ENCODE data around the gene VPS37C.
A peak's percentile ranks its signal among the peaks of the same experiment; 100 is the strongest.
"Not testable (repeated sequence)": the region's sequence is repeated elsewhere in the genome, so short reads cannot be mapped to it uniquely, and the experiment has no call there.

The VPS37C gene

DNA sequence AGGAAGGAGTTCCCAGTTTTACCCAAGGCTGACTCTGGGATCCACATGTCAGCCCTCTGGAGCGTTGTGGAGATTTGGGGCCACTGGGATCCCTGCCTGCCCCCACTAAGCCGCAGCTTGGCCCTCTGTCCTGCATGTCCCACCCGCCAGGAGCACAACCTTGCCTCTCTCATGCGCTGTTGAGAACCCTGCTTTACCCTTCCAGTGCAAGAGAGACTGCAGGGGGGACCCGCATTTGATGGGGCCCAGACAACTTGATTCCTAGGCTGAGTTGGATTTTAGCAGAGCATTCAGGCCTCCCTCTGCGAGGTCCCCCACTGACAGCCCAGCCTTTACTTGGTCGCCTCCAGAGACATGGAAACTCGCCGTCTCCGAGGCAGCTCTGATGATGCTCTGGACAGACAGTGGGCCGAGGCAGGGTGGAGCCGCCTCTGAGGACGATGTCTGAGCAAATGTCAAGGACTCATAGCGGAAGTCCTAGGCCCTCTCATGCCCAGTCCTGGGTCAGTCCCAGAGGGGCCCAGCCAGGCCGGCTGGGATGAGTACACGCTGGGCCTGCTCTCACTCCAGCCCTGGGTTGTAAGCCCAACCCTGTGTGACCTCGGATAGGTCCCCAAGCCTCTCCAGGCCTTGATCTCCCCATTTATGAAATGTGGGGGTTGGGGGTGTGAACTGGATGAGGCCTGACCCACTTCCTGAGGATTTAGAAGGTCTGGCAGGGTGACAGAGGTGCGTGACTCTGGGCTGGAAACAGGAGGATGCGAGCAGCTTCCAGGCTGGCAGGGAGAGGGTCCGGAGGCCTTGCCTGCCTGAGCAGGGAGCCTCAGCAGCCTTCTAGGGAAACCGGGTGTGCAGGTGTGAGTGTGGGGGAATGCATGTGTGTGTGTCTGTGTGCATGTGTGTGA lies 58.3 kb downstream of the VPS37C start:
- DNase-seq (ENCODE audit: low spot score) (no peak), FAIRE-seq (no peak)

GRCh38 chr11:61098778-61099177 lies 62.4 kb downstream of the VPS37C start:
- FAIRE-seq = no peak
- no peak for DNase-seq (ENCODE audit: low spot score)

GRCh38 chr11:61098261-61098660 lies 63.0 kb downstream of the VPS37C start:
- FAIRE-seq; DNase-seq (ENCODE audit: low spot score): not testable (repeated sequence)

- DNase-seq (ENCODE audit: low spot score) (no peak), FAIRE-seq (no peak)
Observed at GRCh38 chr11:61095021-61095420, 66.2 kb downstream of the VPS37C start.

DNA sequence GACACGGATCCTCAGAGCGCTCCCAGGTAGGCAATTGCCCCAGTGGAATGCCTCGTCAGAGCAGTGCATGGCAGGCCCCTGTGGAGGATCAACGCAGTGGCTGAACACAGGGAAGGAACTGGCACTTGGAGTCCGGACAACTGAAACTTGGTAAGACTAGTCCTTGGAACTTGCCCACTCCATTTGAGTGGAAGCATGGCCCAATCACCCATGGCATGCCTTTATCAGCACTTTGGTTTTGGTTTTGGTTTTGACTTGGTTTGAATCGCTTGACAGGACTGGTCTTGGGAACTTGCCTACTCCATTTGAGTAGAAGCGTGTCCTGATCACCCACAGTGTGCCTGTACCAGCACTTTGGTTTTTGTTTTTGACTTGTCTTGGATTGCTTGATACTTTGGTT lies 67.1 kb downstream of the VPS37C start:
- FAIRE-seq; DNase-seq (ENCODE audit: low spot score): not testable (repeated sequence)

GRCh38 chr11:61092908-61093763 lies 68.1 kb downstream of the VPS37C start:
- DNase-seq (ENCODE audit: low spot score) (no peak), FAIRE-seq (no peak)

DNA sequence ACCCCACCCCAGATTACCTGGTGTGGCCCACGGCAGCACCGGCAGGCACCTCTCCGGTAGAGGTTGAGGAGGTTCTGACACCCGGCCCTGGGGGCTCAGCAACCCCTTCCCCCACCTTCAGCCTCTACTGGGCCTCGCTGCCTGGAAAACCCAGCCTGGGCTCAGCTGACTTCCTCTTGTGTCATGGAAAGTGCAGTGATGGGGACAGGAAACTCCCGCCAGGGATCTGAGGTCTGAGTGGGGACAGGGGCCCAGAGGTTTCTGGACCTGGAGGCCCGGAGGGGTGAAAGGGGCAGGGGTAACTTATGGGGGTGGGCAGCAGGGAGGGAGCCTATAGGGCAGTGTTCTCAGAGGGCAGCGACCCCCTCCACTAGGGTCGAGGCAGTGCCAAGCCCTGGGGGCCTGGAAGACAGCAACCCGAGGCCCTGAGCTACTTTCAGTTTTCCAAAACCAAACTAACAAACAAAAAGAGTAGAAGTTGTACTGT lies 68.9 kb downstream of the VPS37C start:
- FAIRE-seq (no peak), DNase-seq (ENCODE audit: low spot score) (no peak)

DNA sequence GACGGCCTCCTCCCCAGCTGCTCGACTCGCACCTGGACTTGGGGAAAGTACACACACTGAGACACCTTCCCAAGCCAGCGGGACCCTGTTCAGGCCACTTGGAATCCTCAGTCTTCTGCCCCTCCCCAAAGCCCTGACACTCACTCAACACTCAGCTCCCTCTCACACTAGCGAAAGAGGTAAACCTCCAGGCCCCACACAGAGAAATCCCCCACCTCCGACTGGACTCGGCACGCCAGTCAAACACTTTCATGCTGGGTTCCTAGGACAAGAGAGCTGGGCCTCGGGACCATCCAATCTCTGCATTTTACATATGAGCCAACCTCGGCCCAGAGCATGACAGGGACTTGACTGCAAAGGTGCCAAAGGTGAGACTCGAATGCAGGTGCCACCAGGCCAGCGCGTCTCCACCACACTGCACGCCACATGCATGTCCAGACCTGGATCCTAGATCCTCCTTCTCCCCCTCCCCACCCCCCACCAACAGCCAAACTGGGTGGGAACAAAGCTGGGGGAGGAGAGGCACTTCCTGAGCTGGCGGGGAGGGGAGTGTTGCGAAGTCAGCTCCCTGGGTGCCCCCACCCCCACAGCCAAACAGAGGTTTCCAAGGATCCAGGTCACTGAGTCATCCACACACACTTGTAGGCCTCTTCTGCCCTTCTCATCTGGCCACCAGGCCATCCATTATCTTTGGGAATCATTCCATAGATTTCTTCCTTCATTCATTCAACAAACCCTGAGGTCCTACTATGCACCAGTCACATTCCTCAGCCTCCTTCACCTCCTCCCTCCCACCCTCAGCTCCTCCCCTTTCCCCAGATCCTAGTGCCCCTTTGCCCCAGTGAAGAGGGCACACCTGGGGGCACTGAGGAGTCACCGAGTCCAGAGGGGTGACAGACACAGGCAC lies 69.6 kb downstream of the VPS37C start:
- FAIRE-seq = no peak
- peak; percentile 38 for DNase-seq (ENCODE audit: low spot score)

DNA sequence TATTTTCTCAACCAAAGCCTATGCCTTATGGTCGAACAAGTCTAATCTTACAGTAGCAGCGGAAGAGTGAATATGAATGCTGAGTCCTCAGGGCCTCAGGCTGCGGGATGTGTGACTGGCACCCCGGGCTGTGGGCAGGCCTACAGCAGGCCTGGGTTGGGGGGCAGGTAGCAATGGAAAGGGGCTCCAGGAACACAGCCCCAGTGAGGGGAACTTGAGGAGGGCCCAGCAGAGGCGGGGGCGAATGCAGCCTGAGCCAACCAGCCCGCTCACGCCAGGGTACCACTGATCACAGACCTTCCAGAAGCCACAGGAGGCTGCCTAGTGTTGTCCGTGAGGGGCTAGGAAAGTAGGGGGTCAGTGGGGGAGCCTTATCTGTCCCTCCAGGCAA lies 70.2 kb downstream of the VPS37C start:
- DNase-seq (ENCODE audit: low spot score) (no peak), FAIRE-seq (no peak)

GRCh38 chr11:61090521-61090920 lies 70.7 kb downstream of the VPS37C start:
- no peak for DNase-seq (ENCODE audit: low spot score)
- FAIRE-seq = no peak

DNA sequence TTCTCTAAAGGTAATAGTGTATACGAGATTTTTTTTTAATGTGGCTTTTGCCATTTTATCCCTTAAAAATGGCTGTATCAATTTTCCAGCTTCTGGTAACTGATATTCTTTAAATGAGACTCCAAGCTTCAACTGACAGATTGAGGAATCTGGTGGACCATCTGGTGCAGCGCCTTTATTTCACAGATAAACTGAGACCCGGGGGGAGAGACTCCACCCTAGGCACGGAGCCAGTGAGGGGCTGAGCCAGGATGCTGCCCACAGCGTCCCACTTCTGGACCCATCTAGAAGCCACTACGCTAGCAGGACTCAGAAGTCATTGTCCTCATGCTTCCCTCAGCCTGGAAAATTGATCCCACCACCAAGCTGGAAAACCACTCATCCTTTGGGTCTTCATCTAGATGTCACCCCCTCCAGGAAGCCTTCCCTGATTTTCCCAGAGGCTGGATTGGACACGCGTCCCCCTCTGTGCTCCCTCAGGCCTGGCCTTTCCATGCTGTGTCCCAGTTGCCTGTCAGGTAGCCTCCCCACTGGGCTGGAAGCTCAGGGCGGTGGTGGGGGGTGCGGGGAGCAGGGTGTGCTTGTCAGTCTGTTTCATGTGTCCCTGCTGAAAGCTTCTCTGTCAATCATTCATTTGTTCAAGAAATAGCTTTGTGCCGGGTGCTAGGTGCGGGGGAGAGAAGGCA lies 71.3 kb downstream of the VPS37C start:
- no peak for FAIRE-seq

GRCh38 chr11:61087426-61088119 lies 73.7 kb downstream of the VPS37C start:
- DNase-seq (ENCODE audit: low spot score) (no peak), FAIRE-seq (no peak)

More for the DNA sequence above, 71.3 kb downstream of the VPS37C start:
- DNase-seq (ENCODE audit: low spot score) = no peak

DNA sequence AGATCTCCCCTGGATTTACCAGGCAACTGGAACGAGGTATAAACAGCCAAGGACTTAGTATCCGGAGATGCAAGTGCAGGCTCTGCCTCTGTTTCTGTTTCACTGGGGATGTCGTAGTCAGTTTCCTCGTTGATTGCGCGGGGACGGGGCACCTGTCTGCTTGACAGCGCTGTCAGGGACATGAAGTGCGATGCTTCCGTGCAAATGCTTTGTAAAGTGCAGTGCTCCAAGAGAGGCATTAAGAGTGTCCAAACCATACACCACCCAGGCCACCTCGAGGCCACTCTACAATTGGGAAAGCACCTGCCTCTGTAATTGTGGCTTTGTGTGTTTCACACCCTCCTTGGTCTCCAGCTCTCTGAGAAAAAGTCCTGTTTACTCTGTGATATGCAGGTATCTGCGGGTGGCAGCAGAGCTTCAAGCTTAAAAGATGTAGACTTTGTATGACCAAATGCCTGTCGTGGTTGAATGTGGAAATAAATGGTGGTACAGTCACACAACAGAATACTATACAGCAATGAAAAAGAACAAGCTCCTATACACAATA lies 77.6 kb downstream of the VPS37C start:
- FAIRE-seq = no peak

DNA sequence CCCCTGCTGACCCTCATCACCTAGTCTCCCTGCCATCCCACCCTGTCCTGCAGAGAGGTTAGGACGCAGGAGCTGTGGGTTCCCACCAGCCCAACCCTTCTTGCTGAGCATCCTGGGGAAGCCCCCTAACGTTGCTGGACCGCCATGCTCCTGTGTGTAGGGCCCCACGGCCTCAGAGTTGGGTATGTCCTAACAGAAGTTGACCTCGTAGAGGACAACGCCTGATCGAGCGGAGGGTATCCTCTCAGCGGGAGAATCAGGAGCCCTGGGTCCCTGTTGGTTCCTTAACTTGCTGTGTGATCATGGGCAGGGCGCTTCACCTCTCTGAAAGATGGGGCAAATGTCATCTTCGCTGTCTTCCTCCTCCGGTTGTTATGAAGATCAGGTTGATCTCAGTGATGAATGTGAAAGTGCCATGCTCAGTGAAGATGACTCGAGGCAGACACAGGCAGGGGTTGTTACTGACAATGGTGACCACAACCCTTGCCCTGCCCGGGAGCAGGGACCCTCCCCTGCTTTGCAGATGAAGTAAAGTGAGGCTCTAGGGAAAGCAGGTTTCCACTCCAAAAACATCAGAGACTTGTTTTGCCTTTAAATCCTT lies 78.2 kb downstream of the VPS37C start:
- FAIRE-seq (no peak), DNase-seq (ENCODE audit: low spot score) (no peak)

More for the DNA sequence above, 77.6 kb downstream of the VPS37C start:
- no peak for DNase-seq (ENCODE audit: low spot score)

GRCh38 chr11:61082062-61082870 lies 79.0 kb downstream of the VPS37C start:
- DNase-seq (ENCODE audit: low spot score) (no peak), FAIRE-seq (no peak)

GRCh38 chr11:61080986-61081590 lies 80.1 kb downstream of the VPS37C start:
- DNase-seq (ENCODE audit: low spot score) (no peak), FAIRE-seq (no peak)

DNA sequence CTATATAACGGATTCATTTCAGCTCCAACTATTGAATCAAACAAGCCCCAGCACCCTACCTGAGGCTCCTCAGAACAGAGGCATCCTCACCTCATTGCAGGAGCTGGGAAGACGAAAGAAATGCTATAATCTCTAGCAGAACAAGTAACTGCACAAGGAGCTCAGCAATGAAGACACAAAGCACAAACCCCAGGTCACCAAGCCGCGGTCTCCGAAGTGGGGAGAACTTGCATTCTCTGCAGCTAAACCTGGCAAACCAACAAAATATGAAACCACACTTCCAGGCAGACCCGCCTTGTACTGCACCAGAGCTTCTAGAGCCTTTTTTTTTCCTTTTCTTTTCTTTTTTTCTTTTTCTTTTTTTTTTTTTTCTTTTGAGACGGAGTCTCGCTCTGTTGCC lies 80.7 kb downstream of the VPS37C start:
- FAIRE-seq = no peak
- DNase-seq (ENCODE audit: low spot score) = no peak

All from urothelium cell line (cell line).